Suppressor macrophage treated with lipopolysaccharide for 1 hour (primary cell): Measurements from ENCODE around the gene RNF111.
"Not testable (repeated sequence)": the region's sequence is repeated elsewhere in the genome, so short reads cannot be mapped to it uniquely, and the experiment has no call there.

Experiments used
- DNase-seq, 3 donors: peaks; one replicate each; pipeline ENCODE4 v3.0.0-alpha.2; 2020 to 2022

Gene RNF111

DNA sequence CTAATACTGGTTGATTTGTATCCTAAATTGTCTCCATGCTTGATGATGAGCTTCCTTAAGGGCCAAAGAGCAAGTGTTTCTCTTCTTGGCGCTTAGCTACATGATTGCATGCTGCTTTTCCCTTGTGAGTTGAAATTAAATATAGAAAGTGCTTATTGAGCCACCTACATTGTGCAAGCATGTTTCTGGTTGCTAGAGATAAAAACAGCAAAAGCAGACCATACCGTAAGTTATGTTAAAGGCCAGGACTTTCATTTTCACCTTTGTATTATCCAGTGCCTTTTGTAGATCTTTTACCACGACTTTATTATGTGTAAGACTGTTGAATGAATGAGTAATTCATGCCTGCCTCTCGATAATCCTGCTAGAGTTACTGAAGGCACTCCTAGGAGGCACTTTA lies 75.6 kb downstream of the RNF111 start:
- peak in 1 of 3 donors; percentile 8 for DNase-seq

DNA sequence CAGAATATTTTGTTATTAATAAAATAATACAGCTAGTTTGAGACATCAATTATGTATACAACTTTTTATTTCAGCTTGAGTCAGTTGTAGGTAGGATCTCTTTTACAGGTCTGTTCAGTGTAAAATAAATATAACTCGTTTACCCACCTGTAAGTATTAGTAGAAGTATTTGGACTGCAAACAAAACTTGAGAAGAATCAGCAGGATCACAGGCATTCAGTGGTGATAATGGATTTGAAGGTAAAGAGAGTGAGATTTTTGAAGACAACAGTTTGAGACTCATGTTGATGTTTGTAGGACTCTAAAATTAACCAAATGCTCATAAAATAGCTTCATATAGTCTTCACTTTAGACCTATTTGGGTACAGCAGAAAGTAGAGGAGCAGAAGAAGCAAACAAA lies 82.0 kb downstream of the RNF111 start:
- DNase-seq: no peak

- no peak for DNase-seq
Measured at GRCh38 chr15:59074607-59075006, 87.1 kb downstream of the RNF111 start.

- DNase-seq: no peak
Measured at GRCh38 chr15:59087731-59088130, 100.3 kb downstream of the RNF111 start.

- no peak for DNase-seq
Measured at GRCh38 chr15:59094077-59094476, 106.6 kb downstream of the RNF111 start.

GRCh38 chr15:59096429-59096828 lies 109.0 kb downstream of the RNF111 start:
- no peak for DNase-seq

DNA sequence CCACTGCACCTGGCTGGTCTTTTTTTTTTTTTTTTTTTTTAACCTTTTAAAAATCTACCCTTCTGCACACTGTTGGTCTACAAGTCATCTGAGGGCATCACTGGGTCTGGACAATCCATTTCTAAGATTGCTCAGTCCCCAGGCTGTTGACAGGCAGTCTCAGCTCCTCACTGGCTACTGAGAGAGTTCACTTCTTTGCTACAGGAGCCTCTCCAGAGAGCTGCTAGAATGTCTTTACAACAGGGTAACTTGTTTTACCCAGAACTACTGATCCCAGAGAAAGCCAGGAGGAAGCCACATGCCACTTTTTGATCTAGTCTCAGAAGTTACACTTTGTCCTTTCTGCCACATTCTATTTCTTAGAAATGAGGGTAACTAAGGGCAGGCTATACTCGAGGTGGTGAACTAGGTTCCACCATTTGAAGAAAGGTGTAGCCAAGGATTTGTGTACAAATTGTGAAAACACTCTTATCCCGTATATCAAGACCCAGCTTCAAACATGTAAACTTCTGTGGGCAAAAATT lies 111.8 kb downstream of the RNF111 start:
- DNase-seq: no peak

- no peak for DNase-seq
Measured at GRCh38 chr15:59104602-59104911, 117.1 kb downstream of the RNF111 start.

DNA sequence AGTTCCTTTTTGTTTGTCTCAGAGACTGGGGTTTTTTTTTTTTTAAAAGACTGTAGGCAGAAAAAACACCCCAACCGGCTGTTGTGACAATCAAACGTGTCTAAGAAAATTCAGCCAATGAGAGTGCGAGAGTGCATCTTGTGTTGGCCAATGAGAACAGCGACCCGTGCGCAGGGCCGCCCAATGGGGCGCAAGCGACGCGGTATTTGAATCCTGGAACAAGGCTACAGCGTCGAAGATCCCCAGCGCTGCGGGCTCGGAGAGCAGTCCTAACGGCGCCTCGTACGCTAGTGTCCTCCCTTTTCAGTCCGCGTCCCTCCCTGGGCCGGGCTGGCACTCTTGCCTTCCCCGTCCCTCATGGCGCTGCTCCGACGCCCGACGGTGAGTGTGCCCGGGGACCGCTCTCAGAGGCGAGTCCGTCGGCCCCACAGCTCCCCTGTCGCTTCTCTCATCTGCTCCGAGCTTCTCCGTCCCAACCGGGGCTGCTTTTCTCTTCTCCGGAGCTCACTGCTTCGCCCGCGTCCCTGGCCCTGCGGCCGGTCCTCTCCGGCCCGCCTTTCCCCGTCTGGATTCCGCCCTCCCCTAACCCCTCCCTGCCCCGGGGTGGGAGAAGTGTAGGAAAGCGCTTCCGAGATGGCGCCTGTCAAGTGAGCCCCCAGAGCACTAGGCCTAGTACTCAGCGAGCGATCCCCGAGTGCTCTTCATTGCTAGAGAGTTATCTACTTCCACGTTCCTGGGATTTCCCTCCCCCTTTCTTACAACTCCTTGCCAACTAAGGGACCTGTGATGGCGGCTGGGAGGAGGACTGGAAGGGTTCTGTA lies 117.7 kb downstream of the RNF111 start, which contains the start of gene CCNB2:
Gene CCNB2 (plus strand): TSS at position 235 of the 821 bp plus-strand sequence. CDS start 123 bp downstream, at position 358.
- DNase-seq: peak; percentile 94 to 98 (median 98)

DNA sequence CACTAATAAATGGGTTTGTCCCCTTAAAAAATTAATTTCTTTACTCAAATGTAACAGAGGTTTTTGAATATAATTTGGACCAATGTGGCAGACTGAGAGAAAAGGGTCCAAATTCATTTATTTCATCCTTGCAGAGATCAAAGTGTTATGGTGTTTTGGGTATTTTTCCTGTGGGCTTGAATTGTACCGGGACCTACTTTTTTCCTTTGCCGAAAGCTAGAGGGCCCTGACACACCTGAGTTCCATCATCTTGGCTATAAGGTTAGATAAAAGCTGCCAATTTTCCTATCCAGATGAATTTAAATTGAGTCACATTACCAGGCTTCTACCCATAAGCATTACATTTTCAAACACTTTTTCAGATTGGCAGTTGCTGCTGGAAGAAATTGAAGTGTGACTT lies 118.4 kb downstream of the RNF111 start:
- no peak for DNase-seq

GRCh38 chr15:59111251-59111650 lies 123.8 kb downstream of the RNF111 start:
- DNase-seq: no peak

- DNase-seq: no peak
Measured at GRCh38 chr15:59115047-59115446, 127.6 kb downstream of the RNF111 start.

GRCh38 chr15:59116141-59116540 lies 128.7 kb downstream of the RNF111 start:
- no peak for DNase-seq

GRCh38 chr15:59116771-59117170 lies 129.3 kb downstream of the RNF111 start:
- DNase-seq: no peak

- no peak for DNase-seq
Measured at GRCh38 chr15:59119625-59120024, 132.2 kb downstream of the RNF111 start.

GRCh38 chr15:59120937-59121336 lies 133.5 kb downstream of the RNF111 start:
- DNase-seq: no peak

- DNase-seq: no peak
Measured at GRCh38 chr15:59124261-59124660, 136.8 kb downstream of the RNF111 start.

- DNase-seq: not testable (repeated sequence)
Measured at GRCh38 chr15:59125683-59126082, 138.2 kb downstream of the RNF111 start.

GRCh38 chr15:59127255-59127654 lies 139.8 kb downstream of the RNF111 start:
- DNase-seq: peak; percentile 35 to 56 (median 48)

DNA sequence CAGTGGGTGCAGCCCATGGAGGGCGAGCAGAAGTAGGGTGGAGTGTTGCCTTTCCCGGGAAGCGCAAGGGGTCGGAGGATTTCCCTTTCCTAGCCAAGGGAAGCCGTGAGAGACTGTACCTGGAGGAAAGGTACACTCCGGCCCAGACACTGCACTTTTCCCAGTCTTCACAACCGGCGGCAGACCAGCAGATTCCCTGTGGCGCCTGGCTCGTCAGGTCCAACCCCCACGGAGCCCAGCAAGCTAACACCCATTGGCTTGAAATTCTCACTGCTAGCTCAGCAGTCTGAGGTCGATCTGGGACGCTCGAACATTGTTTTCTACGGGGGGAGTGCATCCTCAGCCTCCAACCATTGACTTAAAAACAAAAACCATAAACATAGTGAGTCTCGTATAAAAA lies 144.0 kb downstream of the RNF111 start:
- DNase-seq: no peak

- no peak for DNase-seq
Measured at GRCh38 chr15:59131969-59132562, 144.6 kb downstream of the RNF111 start.

- DNase-seq: no peak
Measured at GRCh38 chr15:59133929-59134427, 146.5 kb downstream of the RNF111 start.

- no peak for DNase-seq
Measured at GRCh38 chr15:59137566-59137965, 150.1 kb downstream of the RNF111 start.

DNA sequence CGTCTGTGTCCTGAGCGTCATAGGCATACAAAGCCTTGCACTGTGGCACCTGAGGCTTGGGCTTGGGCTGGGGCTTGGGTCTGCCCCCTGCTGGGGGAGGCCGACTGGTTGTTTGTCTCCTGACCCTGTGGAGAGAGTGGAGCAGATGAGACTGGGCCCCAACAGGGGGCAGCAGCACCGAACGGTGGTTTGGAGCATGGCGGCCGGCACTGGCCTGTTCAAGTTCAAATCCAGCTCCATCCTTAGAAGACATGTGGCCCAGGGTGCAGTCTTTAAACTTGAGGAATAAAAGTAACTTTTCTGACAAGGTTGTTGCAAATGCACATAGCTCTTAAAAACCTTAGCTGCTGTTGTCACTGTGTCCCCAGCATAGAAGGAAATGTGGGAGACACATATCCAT lies 150.8 kb downstream of the RNF111 start:
- DNase-seq: peak; percentile 53 to 73 (median 61)
